Activated CD4-positive, alpha-beta T cell treated with anti-CD3 and anti-CD28 coated beads, Interleukin-2, Interleukin-6, amounts not matched to agents 100 ng/mL and 50 ng/mL, durations not matched to agents 16 hours and 8 hours (primary cell): Measurements from ENCODE around the gene SLC6A13.
A peak's percentile ranks its signal among the peaks of the same experiment; 100 is the strongest.
"Not testable (repeated sequence)": the region's sequence is repeated elsewhere in the genome, so short reads cannot be mapped to it uniquely, and the experiment has no call there.

Experiments
- DNase-seq: peaks from one replicate; pipeline ENCODE4 v3.0.0-alpha.2; 2020

The SLC6A13 gene

DNA sequence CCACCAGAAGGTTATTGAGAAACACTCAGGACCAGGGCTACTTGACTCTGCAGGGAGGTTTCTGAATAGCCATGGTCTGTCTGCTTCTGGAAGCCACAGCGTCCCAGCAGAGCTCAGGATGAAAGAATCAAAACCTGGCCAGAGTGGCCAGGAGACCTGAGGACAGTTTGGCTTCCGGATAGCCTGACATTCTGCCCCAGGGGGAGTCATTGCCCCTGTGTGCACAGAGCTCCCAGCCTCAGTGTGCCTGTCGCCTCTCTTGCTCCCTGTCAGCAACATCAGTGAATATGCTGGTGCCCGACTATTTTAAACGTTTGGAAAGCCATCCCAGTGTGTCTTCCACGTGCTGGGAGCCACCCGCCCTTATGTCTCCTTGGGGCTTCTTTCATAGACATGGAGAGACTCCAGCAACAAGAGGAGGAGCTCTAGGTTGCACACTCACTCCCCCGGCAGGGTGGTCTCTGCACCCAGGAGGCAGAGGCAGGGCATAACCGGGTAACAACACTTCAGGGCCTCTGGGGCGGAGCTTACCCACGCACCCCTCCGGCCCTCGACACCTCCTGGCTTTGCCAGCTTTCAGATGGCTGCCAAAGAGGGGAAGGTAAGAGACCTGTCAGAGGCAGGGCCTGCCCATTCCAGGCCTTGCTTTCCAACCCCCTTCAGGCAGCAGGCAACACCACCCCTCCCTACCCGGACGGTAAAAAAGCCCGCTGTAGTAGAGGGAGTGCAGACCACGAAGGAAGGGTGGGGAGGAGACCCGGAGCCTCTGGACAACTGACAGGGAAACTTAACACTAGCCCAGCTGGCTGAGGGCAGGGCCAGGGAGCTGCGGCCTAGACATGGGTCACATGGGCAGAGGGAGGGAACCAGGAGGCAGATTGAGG, 29.7 kb downstream of the SLC6A13 start:
- DNase-seq: no peak

DNA sequence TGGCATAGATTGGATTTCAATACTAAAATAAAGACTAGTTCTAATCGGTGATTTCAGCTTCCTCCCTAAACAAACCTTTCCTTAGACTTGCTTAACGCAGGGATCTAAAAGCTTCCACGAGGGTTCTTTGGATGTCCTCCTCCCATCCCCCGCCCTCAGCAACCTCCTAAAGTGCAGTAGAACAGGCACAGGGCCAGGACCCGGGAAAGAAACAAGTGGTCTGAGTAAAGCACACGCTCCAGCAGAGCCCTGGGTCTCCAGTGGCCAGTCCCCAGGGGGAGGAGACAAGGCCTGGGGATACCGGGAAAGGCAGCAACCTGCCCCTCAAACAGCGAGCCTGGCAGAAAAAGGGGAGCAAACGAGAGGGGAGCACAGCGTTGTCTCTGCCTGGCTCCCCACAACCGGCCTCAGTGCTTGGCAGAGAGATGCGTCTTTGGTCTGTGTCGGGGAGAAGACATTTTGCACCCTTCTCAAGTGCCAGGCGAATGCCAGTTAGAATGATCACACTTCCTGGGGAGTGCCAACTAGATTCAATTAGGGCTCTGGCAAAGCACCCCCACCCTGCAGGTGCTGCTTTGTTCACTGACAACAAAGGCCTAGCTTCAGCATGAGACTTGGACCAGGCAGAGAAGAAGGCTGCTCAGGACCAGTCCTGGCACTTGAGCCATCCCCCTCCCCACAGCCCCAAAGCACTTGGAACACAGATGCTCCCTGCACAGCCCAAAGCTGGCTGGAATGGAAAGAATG, 31.5 kb downstream of the SLC6A13 start:
- DNase-seq: no peak

DNA sequence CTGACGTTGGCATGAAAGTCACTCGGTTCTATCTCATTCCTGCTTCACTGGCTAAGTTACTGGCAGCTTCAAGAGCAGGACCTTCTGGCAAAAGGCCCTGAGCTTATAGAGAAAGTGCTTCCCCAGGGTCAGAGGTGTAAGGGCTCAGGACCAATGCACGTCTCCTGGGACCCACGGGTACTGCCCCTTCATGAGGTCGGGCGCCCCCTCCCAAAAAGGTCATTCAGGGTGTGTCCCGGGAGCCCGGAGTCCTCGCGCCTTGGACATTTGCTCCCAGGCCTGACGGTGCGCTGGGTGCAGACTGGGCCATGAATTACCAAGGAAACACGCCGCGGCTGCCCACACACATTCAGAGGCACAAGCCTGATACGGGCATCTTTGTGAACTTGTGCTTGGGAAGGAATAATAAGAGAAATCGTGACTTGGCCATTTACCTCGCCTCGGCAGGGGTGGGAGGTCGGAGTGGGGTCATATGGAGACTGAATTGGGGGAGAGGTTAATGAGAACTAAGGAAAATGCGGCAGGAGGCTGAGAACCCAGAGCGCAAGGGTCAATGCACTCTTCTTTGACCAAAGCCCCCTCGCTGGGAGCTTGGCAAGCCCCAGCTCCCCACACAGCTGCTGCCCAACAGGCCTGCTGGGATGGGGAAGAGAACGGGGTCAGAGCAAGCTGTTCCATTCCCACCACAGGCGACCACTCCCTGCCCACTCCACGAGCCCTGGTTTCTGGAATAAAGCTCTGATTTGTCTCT, 33.0 kb downstream of the SLC6A13 start:
- no peak for DNase-seq

DNA sequence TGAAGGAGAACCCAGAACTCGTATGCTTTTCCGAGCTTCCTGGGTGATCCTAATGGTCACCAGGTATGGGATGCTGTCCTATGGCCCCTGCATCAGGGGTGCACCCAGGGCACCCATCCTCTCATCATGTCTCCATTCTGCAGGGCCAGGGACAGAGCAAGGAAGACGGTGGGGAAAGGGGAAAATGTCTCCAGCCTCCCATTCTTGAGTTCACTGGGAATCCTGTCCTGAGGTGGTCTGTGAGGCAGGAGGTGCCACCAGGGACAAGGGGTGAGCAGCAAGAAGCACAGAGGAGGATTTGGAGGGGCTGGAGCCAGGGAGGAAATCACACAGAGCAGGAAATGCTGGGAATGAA, 33.8 kb downstream of the SLC6A13 start:
- no peak for DNase-seq

DNA sequence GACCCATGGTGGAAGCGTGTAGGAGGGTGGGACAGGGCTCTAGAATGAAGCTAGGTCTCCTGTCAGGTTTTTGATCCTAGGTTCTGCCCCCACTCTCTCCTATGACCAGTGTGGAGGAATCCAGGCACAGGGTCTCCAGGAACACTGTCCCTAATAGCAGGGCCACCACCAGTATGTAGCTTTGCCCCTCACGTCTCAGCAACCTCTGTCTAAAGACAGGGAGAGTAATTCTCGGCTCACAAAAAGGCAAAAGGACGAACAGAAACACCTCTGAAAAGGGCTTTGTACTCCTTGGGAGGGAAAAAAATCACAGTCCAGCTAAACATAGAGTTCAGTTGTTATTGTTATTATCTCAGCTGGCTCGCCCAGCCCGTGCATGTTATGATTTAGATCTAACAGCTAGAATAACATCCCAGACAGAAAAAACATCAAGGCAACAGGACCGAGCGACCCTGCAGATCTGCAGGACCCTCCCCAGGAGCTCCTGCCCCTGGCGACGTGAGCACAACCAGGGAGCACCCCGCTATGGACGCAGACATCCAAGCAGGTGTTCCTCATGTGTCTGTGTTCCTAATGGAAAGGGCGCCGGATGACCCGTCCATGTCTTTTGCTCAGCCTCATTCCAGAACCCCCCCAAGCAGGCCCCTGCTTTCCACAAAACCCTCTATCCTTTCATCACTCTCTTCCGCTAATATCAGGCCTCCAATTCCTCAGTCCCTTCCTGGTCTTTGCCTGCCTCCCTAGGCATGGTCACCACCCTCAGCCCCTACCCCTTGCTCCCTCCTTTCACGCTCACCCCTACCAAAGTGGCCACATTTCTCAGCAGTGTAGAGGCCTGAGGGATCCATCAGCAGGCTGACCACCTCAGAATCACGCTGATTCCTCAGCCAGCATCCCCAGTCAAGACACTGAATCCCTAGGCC, 34.5 kb downstream of the SLC6A13 start:
- DNase-seq: no peak

DNA sequence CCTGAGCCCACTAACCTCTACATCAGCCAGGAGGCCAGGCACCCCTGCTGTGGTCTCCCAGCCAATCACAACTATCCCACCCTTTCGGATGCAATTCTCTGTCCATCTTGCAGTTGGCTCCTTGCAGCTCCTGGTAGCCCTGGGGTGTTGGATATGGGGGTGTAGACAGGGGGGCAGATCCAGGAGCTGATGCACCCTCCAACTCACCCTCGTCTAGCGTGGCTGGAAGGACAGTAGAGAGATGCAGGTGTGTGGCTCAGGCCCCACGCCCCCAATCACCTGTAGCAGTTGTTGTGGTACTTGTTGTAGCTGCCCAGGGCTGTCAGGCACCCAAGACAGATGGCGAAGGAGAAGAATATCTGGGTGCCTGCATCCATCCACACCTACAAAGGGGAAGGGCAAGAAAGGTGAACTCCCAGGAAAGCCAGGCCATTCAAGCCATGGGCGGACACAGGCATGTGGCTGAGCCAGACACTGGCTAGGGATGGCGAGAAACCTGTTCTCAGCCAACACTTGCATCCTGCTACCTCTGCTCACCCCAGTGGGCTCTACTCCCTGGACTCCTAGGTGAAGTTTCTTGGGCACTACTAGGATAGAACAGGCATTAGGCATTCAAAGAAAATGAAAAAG, 35.2 kb downstream of the SLC6A13 start:
- no peak for DNase-seq

DNA sequence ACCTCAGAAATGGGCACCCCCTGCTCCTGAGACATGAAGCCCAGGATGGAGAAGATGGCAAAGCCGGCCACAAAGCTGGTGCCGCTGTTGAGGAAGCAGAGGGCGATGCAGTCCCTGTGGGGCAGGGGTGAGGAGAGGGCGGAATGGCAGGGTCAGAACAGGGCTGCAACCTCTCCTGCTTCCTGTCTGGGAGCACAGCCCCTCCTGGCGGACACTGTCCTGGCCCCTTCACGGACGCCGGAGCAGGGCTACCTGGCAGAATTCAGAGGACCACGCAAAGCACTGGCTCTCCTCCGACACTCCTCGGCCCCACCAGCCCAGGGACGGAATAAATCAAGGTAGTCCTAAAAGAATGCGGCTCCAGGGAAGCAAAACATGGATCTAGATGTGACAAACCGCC, 36.2 kb downstream of the SLC6A13 start:
- no peak for DNase-seq

DNA sequence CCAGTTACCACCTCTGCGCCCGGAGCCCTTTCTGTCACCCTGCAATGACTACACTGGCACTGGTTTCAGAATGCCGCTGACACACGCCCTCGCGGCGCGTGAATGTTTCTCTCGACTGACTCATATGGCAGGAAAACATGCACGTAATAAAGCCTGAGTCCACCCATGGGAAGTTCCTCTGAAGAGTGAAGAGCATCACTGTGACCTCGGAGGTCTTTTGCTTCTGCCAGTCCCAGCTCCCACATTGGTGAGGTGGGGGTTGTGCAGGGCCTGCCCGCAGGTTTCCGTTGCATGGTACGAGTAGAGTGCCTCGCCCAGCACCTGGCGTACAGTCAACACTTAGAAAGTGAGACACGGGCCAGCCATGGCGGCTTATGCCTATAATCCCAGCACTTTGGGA, 37.6 kb downstream of the SLC6A13 start:
- no peak for DNase-seq

DNA sequence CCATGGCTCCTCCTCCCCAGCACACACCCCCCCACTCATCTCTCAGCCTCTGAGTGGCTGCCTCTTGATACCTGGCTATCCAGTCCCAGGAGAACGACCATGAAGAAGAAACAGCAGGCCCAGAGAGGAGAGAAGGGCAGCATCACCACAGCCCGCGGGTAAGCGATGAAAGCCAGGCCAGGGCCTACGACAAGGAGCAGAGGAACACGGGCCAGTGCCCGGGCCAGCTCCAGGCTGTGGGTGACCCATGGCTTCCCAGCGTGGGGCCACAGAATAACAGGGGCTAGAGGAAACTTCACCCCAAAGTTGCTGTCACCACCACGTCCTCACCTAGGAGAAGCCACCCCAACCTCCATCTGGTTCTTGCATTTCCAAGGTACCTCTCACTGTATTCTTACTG, 38.3 kb downstream of the SLC6A13 start:
- DNase-seq: no peak

DNA sequence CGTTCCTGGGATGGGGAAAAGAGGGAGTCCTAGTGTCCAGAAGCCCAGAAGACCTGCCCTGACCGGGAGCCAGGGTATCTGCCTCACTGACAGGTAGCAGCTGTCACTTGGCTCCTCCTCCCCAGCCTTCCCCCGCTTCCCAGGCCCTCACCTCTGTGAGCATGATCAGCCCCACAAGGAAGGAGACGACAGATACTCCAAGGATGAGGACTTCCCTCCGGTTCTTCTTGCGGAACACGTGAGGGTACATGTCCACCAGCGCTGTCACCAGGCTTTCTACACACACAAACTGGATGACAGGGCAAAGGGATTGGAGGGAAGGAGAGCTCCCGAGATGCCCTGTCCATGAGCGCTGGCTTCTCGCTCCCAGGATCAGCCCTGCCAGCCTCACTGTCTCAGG, 38.8 kb downstream of the SLC6A13 start:
- no peak for DNase-seq

DNA sequence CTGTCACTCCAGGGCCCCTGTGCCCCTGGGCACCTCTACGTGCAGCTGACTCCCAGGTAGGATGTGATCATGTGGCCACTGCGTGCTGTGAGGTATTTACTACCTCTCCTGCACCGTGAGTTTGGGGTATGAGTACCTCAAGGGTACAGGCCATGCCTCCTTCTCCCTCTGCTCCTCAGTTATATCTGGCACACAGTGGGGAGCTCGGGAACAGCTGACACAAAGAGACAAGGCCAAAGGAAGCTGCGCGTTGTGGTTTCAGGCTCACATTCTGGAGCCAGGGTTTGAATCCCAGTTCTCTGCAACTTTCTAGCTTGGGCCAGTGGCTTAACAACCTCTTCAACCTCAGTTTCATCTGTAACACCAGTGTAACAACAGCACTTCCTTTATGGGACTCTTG, 40.9 kb downstream of the SLC6A13 start:
- no peak for DNase-seq

DNA sequence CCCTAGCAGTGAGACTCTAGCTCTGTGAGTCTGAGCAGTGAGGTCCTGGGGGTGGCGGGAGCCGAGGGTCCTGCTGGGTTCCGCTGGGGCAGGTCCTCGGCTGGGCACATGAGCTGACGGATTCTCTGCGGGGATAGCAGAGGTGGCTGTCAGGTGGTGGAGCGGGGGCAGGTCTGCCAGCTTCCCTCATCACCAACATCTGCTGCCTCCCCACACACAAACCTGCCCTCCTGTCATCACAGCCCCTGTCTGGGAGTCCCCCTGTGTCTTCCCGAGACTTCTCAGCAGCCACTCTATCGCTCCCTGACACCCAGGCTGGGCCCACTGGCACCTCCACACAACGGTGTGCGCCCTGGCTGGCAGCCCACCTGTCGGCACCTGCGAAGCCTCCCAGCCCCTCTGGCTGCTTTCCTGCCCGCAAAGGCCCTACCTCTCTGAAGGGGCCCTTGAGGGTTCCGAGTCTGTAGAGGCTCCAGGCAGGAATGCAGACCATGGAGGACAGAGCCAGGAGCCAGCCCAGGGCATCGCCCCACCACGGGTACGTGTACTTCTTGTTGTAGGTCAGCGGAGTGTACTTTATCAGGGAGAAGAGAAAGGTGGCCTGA, 41.6 kb downstream of the SLC6A13 start:
- DNase-seq: no peak

DNA sequence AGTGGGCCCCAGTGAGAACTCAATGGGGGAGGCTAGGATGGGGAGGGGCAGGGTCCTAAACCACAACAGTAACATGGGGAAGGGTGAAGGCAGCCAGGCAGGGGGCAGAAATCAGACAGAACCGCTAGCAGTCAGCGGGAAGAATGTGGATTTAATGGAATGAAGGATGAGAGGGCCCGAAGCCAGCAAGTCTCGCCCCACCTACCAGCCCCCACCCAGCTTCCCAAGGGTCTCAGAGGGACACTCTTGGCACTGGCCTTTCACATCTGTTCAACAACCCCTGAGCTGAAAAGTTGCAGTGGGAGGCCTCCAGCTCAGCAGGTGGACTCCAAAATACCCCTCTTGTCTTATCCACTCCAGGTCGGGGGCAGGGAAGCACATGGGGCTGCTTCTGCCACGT, 42.1 kb downstream of the SLC6A13 start:
- DNase-seq: no peak

DNA sequence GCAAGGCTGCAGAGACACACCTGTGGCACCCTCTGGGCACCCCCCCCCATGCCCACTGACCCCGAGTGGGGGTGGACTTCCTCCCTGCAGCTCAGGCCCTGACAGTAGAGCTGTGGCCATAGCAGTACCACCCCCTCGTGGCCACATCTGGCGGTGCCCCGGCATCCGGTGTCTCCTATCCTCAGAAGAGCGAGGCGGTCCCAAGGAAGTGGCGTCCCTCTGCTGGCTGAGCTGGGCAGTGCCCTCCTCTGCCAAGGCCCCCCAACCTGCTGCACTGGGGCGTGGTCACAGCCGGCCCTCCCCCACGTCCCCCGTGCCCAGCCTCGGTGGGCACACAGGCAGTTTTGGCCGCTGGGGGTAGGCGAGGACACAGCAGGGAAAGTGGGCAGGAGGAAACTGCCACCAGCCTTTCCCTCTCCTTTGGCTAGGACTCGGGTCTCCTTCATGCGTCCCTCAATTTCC, 42.7 kb downstream of the SLC6A13 start:
- DNase-seq: peak; percentile 86

DNA sequence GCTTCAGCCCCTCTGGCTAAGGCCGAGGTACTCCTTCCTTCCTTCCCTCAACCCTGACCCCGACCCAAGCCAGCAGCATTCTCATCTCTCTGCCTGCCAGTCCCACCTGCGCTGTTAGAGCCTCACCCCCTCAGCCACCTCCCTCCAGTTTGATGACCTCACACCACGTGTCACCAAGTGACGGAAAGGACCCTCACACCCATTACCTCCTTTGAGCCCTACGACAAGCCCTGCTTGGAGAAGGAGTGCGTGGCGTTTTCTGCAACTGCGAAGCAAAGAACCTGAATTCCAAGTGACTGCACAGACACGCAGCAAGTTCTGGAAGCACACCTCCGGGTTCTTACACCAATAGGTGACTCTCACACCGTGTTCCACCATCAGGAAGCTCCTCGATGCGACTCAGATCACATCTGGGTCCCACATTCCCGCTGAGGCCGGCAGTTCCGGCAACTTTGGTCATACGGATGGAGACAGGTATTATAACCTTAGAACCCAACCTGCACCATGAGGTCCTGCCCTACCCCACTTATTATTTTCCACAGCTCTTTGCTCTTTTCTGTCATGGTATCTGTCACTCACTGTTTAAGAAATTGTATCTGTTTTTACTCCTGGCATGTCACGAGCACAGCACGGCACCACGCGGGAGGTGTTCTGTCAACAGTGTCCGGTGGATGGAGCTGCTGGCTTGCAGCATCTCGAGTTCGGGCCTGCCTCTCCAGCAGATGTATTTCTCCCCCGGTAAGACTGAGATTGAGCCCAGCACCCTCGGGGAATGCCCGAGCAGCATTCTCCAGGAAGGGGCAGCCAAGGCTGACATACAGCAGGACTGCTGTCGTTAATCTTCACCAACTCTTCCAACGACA, 43.7 kb downstream of the SLC6A13 start:
- no peak for DNase-seq

DNA sequence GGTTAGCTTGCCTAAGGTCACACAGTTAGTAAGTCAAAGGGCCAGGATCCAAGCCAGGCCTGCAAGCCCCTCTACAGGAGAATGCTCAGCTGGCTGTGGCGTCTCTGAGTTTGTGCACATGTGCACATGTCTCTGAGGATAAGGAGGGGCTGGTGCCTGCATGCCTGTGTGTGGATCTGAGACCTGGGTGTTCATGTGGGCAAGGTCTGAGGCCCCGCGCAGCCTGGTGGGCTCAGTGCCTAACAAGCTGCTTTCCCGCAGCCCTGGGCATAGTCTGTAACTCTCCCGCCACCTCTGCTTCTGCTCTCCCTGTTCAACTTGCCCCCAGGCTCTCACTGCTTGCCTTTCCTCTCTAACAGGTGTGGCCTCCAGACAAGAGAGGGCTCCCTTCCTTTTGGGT, 44.4 kb downstream of the SLC6A13 start:
- no peak for DNase-seq

DNA sequence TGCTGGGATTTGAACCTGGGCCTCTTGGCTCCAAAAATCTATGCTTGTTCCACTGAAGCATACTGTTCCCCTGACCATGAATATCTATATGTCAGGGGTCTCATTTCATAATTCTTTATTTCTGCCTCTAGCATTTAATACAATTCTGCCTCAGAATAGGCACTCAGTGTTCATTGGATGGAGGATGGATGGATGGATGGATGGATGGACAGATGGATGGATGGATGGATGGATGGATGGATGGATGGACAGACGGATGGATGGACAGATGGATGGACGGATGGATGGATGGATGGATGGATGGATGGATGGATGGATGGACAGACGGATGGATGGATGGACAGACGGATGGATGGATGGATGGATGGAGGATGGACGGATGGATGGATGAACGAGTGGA, 45.6 kb downstream of the SLC6A13 start:
- DNase-seq: not testable (repeated sequence)

DNA sequence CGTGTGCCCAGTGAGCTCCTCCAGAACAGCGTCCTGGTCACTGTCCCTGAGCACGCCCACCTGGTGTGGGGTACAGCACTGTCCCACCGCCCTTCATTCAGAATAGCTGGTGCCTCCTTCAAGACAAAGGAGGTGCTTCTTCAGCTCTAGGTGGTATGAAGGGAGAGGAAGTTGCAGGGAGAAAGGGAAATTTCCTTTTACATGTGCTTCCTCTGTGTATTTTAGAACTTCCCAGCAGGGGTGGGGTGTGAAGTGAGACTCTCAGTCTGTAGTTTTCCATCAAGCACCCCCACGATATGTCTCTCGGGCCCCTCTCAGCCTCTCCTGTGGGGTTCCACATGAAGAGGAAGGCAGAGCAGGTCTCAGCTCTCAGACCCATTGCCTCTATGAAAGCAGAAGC, 47.5 kb downstream of the SLC6A13 start:
- DNase-seq: no peak

DNA sequence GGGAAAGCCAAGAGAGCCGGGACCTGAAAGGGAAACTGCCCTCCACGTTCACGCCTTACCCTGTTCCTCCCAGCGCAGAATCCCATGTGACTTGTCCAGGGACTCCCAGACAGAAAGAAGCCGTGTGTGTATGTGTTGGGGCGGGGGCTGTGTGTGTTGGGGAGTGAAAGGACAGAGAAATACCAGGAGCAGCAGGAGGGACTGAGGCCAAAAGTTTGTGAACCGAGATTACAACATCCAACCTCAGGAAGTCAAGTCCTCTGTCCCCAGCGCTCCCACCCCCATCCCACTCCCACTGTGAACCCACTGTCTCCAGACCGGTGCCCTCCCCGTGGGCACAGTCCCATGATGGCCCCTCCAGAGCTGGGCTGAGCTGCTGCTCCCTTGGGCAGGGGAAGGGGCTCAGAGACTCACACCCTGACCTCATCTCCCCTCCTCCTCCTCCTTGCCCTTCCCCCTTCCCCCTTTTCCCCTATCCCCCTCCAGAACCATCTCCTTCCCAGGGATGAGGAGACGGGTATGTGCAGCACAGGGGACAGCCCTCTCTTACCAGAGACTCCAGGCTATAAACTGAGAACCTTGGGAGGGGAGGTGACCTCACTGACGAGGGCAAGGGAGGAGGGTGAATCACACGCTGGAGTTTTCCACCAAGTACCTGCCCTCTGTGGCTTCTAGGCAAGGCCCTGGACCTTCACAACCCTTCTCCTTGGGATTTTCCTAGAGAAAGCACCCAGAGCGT, 48.5 kb downstream of the SLC6A13 start, which contains the start of gene SLC6A12:
Gene SLC6A12, minus strand, starts transcription at position 155 of the 739 bp plus-strand sequence. CDS start 4,171 bp downstream, outside the sequence.
- no peak for DNase-seq

DNA sequence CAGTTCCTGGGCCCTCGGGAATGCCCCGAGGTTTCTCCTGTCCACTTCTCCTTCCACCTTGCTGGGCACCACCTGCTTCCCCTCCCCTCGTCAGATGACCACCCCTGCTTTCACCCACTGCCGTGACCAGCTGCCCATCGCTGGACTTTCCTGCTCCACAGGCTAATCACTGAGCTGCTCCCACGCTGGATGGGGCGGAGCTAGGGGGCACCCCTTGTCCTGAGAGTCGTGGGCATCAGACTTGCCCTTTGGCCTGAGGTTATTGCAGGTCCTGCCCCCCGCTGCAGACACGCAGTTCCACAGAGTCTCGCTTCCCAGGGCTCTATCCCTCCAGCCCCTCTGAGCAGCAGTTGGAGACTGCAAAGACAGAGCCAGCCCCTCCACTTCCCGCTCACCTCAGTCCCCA, 49.1 kb downstream of the SLC6A13 start:
- DNase-seq: no peak
